Endothelial cell (in vitro differentiated cells): ENCODE data around the gene CEMIP2. TPM values are rescaled to one million over a fixed set of nuclear protein-coding genes. Genes with fewer than 3 reads are reported as not detected.

Experiments
- DNase-seq: peaks from one replicate; pipeline ENCODE4 v3.0.0; 2021; ENCODE audit warnings: low spot score
- H3K27ac Mint-ChIP-seq: one replicate; pipeline ENCODE4 v1.8.0; 2021; ENCODE audit warnings: mixed read lengths, inconsistent platforms; ENCODE audit not compliant: unreplicated experiment
- H3K27me3 Mint-ChIP-seq: one replicate; pipeline ENCODE4 v1.8.0; 2021; ENCODE audit warnings: mild to moderate bottlenecking, moderate library complexity, mixed read lengths, inconsistent platforms; ENCODE audit not compliant: unreplicated experiment
- H3K36me3 Mint-ChIP-seq: one replicate; pipeline ENCODE4 v1.8.0; 2021; ENCODE audit warnings: mild to moderate bottlenecking, low read depth, mixed read lengths, inconsistent platforms; ENCODE audit not compliant: unreplicated experiment
- H3K4me1 Mint-ChIP-seq: one replicate; pipeline ENCODE4 v1.8.0; 2021; ENCODE audit warnings: mild to moderate bottlenecking, mixed read lengths, inconsistent platforms; ENCODE audit not compliant: unreplicated experiment
- H3K4me3 Mint-ChIP-seq: one replicate; pipeline ENCODE4 v1.8.0; 2021; ENCODE audit warnings: mild to moderate bottlenecking, mixed read lengths, inconsistent platforms; ENCODE audit not compliant: unreplicated experiment
- H3K9me3 Mint-ChIP-seq: one replicate; pipeline ENCODE4 v1.8.0; 2021; ENCODE audit warnings: mixed read lengths, inconsistent platforms; ENCODE audit not compliant: unreplicated experiment
- total RNA-seq: library from RNA; stranded (reverse); fragmentation: NEBNext Ultra II Directional; extraction: Animal tissue kit (Norgen Biotek cat#: 25700); gene quantifications from one replicate; pipeline ENCODE4 v1.2.1, GENCODE V29; 2021; ENCODE audit not compliant: unreplicated experiment
- TF ChIP-seq, protein P1 (sequence below): fragments of 200-600 bp; sonication (generic); IDR thresholded peaks from one replicate; pipeline ENCODE4 v1.5.0; 2021; ENCODE audit warnings: antibody characterized with exemption; ENCODE audit not compliant: unreplicated experiment

CEMIP2 gene
- total RNA-seq, 1 donor from 2014 or later, result 112 TPM

- Mint-ChIP-seq H3K4me3 (no peak overlapping the region), H3K36me3 (no peaks in the 10 kb centered on the region), H3K27me3 (peaks cover 4% of the 10 kb centered on the region), H3K27ac (no peak overlapping the region), H3K9me3 (no peaks in the 10 kb centered on the region), H3K4me1 (peaks cover 37% of the 10 kb centered on the region)
- no peak for DNase-seq
- TF ChIP-seq, protein P1, sequence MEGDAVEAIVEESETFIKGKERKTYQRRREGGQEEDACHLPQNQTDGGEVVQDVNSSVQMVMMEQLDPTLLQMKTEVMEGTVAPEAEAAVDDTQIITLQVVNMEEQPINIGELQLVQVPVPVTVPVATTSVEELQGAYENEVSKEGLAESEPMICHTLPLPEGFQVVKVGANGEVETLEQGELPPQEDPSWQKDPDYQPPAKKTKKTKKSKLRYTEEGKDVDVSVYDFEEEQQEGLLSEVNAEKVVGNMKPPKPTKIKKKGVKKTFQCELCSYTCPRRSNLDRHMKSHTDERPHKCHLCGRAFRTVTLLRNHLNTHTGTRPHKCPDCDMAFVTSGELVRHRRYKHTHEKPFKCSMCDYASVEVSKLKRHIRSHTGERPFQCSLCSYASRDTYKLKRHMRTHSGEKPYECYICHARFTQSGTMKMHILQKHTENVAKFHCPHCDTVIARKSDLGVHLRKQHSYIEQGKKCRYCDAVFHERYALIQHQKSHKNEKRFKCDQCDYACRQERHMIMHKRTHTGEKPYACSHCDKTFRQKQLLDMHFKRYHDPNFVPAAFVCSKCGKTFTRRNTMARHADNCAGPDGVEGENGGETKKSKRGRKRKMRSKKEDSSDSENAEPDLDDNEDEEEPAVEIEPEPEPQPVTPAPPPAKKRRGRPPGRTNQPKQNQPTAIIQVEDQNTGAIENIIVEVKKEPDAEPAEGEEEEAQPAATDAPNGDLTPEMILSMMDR, result no peak
Measured at GRCh38 chr9:71652480-71652879, 115.8 kb downstream of the CEMIP2 start.

DNA sequence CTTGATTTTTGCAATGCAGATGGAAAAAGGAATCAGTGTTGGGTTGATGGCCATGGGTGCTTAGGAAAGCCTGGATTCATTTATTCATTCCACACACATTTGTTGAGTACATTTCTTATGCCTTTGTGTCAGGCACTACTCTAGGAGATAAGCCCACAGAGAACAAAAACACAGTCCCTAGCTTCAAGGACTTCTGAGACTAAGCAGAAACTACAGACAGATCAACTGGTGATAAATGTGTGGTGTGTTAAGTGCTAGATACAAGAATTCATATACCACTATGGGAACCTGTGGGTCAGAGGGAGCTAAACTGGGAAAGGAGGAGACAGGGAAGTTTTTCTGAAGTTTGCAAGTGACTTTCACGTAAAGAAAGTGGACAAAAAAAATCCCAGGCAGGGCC lies 119.9 kb downstream of the CEMIP2 start:
- H3K9me3 Mint-ChIP-seq, result no peaks in the 10 kb centered on the region
- H3K27me3 Mint-ChIP-seq, result peaks cover 1% of the 10 kb centered on the region
- H3K4me1 Mint-ChIP-seq, result peaks cover 31% of the 10 kb centered on the region
- no peaks in the 10 kb centered on the region for H3K36me3 Mint-ChIP-seq
- peak overlapping the region; percentile 55 for H3K27ac Mint-ChIP-seq
- TF ChIP-seq, protein P1, result no peak
- no peak overlapping the region for H3K4me3 Mint-ChIP-seq
- DNase-seq, result no peak

GRCh38 chr9:71647094-71647591 lies 121.2 kb downstream of the CEMIP2 start:
- no peak overlapping the region for H3K4me3 Mint-ChIP-seq
- H3K4me1 Mint-ChIP-seq, result peaks cover 26% of the 10 kb centered on the region
- no peaks in the 10 kb centered on the region for H3K9me3 Mint-ChIP-seq
- H3K27ac Mint-ChIP-seq, result peak overlapping the region; percentile 70
- TF ChIP-seq, protein P1, result no peak
- peaks cover 1% of the 10 kb centered on the region for H3K27me3 Mint-ChIP-seq
- no peaks in the 10 kb centered on the region for H3K36me3 Mint-ChIP-seq
- peak; percentile 8 for DNase-seq

GRCh38 chr9:71646131-71646530 lies 122.2 kb downstream of the CEMIP2 start:
- H3K4me3 Mint-ChIP-seq, result no peak overlapping the region
- H3K36me3 Mint-ChIP-seq, result no peaks in the 10 kb centered on the region
- H3K4me1 Mint-ChIP-seq, result peaks cover 23% of the 10 kb centered on the region
- H3K27me3 Mint-ChIP-seq, result peaks cover 1% of the 10 kb centered on the region
- no peak for DNase-seq
- TF ChIP-seq, protein P1, result no peak
- no peak overlapping the region for H3K27ac Mint-ChIP-seq
- H3K9me3 Mint-ChIP-seq, result no peaks in the 10 kb centered on the region

- H3K9me3 Mint-ChIP-seq, result no peaks in the 10 kb centered on the region
- peaks cover 1% of the 10 kb centered on the region for H3K27me3 Mint-ChIP-seq
- no peak overlapping the region for H3K4me3 Mint-ChIP-seq
- H3K27ac Mint-ChIP-seq, result no peak overlapping the region
- H3K36me3 Mint-ChIP-seq, result no peaks in the 10 kb centered on the region
- TF ChIP-seq, protein P1, result no peak
- H3K4me1 Mint-ChIP-seq, result peaks cover 23% of the 10 kb centered on the region
- no peak for DNase-seq
Measured at GRCh38 chr9:71644819-71645362, 123.4 kb downstream of the CEMIP2 start.
